Smooth muscle cell (in vitro differentiated cells): ENCODE measurements around the gene RHOXF2. TPM values are rescaled to one million over a fixed set of nuclear protein-coding genes. Genes with fewer than 3 reads are reported as not detected.
"Not testable (repeated sequence)": the region's sequence is repeated elsewhere in the genome, so short reads cannot be mapped to it uniquely, and the experiment has no call there.

Experiments used
- DNase-seq: peaks from one replicate; lab custom pipeline; 2025; ENCODE audit not compliant: unreplicated experiment; lab: John Stamatoyannopoulos, UW
- H2AFZ ChIP-seq: fragments of 200-600 bp; sonication (generic); 2 replicates; pipeline ENCODE4 v1.6.0; 2016; ENCODE audit warnings: antibody characterized with exemption, low read depth, mild to moderate bottlenecking
- H3F3A ChIP-seq: fragments of 200-600 bp; sonication (generic); 2 replicates; pipeline ENCODE4 v1.6.0; 2017; ENCODE audit warnings: antibody characterized with exemption, low read depth
- H3K27ac ChIP-seq: fragments of 200-600 bp; sonication (generic); 2 replicates; pipeline ENCODE4 v1.5.1; 2016; ENCODE audit warnings: low read depth, mild to moderate bottlenecking
- H3K27me3 ChIP-seq: fragments of 200-600 bp; sonication (generic); 2 replicates; pipeline ENCODE4 v1.6.1; 2016; ENCODE audit warnings: low read depth, mild to moderate bottlenecking
- H3K36me3 ChIP-seq: fragments of 200-600 bp; sonication (generic); 2 replicates; pipeline ENCODE4 v1.5.1; 2016; ENCODE audit warnings: low read depth
- H3K4me1 ChIP-seq: fragments of 200-600 bp; sonication (generic); 2 replicates; pipeline ENCODE4 v1.5.1; 2016; ENCODE audit warnings: low read depth
- H3K4me2 ChIP-seq: fragments of 200-600 bp; sonication (generic); 2 replicates; pipeline ENCODE4 v1.6.0; 2016; ENCODE audit warnings: mild to moderate bottlenecking
- H3K4me3 ChIP-seq: fragments of 200-600 bp; sonication (generic); 2 replicates; pipeline ENCODE4 v1.5.1; 2016; ENCODE audit warnings: mild to moderate bottlenecking
- H3K79me2 ChIP-seq: fragments of 200-600 bp; sonication (generic); 2 replicates; pipeline ENCODE4 v1.6.0; 2016; ENCODE audit warnings: low read depth, mild to moderate bottlenecking
- H3K9ac ChIP-seq: fragments of 200-600 bp; sonication (generic); 2 replicates; pipeline ENCODE4 v1.6.0; 2016; ENCODE audit warnings: low read depth
- H3K9me3 ChIP-seq: fragments of 200-600 bp; sonication (generic); replicated peaks from 2 replicates; pipeline ENCODE4 v1.5.1; 2016; ENCODE audit warnings: low read depth
- H4K20me1 ChIP-seq: fragments of 200-600 bp; sonication (generic); 2 replicates; pipeline ENCODE4 v1.6.0; 2016; ENCODE audit warnings: low read depth
- WGBS: methylation state at CpG from one replicate; pipeline ENCODE4 v1.1.7; 2016; ENCODE audit warnings: low lambda C conversion rate; 5-methylcytosine and 5-hydroxymethylcytosine counted together
- polyA plus RNA-seq: library from polyadenylated mRNA; unstranded; fragments of >200 nt; fragmentation: Nextera tagmentation; extraction: Ambion mirVana; gene quantifications from 2 replicates; pipeline ENCODE4 v1.2.1, GENCODE V29; 2016
- total RNA-seq: library from RNA; depleted of rRNA; stranded (reverse); fragments of >200 nt; gene quantifications from 2 replicates; pipeline ENCODE4 v1.2.3, GENCODE V29; 2014
- TF ChIP-seq, protein P1 (sequence below): fragments of 200-600 bp; sonication (generic); IDR thresholded peaks from 2 replicates; pipeline ENCODE4 v1.5.1; 2017; ENCODE audit warnings: borderline replicate concordance, mild to moderate bottlenecking, antibody characterized with exemption; ENCODE audit not compliant: insufficient read depth, poor library complexity, severe bottlenecking

RHOXF2 gene
- total and polyA plus RNA-seq, 2 experiments from 2014 or later = not detected

DNA sequence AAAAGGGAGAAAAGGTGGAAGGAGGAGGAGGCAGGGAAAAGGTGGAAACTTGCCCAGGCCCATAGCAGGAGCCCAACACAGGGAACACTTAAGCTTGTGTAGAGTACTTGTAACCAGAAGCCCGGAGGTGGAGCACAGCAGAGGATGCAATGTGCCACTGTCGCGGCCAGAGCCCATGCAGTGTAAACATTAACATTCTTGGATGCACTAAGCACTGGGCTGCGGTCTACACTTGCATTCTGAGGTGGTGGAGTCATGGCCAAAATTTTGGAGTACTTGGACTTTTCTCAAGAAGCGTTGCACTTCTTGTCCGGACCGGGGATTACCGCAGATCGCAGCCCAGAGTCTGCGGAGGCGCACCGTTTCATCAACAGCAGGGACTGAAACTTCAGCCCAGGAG, 38.2 kb upstream of the RHOXF2 start:
- Histone ChIP-seq H2AFZ (no peak overlapping the region), H3K27me3 (no peaks in the 10 kb centered on the region), H3K4me1 (no peaks in the 10 kb centered on the region), H3K9ac (no peak overlapping the region), H4K20me1 (no peaks in the 10 kb centered on the region), H3F3A (no peaks in the 10 kb centered on the region), H3K79me2 (no peaks in the 10 kb centered on the region), H3K4me2 (no peak overlapping the region), H3K4me3 (no peak overlapping the region), H3K9me3 (no peaks in the 10 kb centered on the region), H3K36me3 (no peaks in the 10 kb centered on the region), H3K27ac (no peak overlapping the region)
- WGBS = 89% methylated on average over 12 of the region's 12 CpGs
- no peak for DNase-seq
- TF ChIP-seq, protein P1, sequence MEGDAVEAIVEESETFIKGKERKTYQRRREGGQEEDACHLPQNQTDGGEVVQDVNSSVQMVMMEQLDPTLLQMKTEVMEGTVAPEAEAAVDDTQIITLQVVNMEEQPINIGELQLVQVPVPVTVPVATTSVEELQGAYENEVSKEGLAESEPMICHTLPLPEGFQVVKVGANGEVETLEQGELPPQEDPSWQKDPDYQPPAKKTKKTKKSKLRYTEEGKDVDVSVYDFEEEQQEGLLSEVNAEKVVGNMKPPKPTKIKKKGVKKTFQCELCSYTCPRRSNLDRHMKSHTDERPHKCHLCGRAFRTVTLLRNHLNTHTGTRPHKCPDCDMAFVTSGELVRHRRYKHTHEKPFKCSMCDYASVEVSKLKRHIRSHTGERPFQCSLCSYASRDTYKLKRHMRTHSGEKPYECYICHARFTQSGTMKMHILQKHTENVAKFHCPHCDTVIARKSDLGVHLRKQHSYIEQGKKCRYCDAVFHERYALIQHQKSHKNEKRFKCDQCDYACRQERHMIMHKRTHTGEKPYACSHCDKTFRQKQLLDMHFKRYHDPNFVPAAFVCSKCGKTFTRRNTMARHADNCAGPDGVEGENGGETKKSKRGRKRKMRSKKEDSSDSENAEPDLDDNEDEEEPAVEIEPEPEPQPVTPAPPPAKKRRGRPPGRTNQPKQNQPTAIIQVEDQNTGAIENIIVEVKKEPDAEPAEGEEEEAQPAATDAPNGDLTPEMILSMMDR = no peak

GRCh38 chrX:120125444-120125843, 33.0 kb upstream of the RHOXF2 start:
- H3K36me3 ChIP-seq = no peaks in the 10 kb centered on the region
- TF ChIP-seq, protein P1 = no peak
- H3K79me2 ChIP-seq = no peaks in the 10 kb centered on the region
- H3K9me3 ChIP-seq = no peaks in the 10 kb centered on the region
- no peak for DNase-seq
- H3K27ac ChIP-seq = no peak overlapping the region
- H3K4me1 ChIP-seq = no peaks in the 10 kb centered on the region
- H3K9ac ChIP-seq = no peak overlapping the region
- H4K20me1 ChIP-seq = no peaks in the 10 kb centered on the region
- no peak overlapping the region for H3K4me3 ChIP-seq
- H2AFZ ChIP-seq = no peak overlapping the region
- no peaks in the 10 kb centered on the region for H3K27me3 ChIP-seq
- no peak overlapping the region for H3K4me2 ChIP-seq
- H3F3A ChIP-seq = no peaks in the 10 kb centered on the region
- 89% methylated on average over 3 of the region's 3 CpGs for WGBS

DNA sequence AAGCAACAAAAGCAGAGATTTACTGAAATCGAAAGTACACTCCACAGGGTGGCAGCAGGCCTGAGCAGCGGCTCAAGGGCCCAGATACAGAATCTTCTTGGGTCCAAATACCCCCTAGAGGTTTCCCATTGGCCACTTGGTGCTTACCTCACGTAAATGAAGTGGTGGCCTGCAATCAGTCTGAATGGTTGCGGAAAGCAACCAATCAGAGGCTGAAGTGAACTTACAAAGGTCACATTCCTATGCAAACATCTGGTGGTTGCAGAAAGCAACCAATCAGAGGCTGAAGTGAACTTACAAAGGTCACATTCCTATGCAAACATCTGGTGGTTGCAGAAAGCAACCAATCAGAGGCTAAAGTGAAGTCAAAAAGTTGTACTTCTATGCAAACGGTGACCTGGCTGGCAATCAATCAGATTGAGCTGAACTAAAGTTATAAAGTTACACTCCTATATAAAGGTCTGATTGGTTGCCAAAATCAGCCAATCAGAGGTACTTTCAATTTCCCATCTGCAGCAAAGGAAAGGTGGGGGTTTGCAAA, 30.0 kb upstream of the RHOXF2 start:
- not testable (repeated sequence) for H3K4me3 ChIP-seq, H3K36me3 ChIP-seq, DNase-seq, H3K27ac ChIP-seq, H3K79me2 ChIP-seq, H3F3A ChIP-seq, H3K4me2 ChIP-seq, H3K4me1 ChIP-seq, H3K27me3 ChIP-seq, H4K20me1 ChIP-seq, H2AFZ ChIP-seq, H3K9ac ChIP-seq, H3K9me3 ChIP-seq
- WGBS = 76% methylated on average over 5 of the region's 5 CpGs

GRCh38 chrX:120136128-120136527, 22.3 kb upstream of the RHOXF2 start:
- Histone ChIP-seq H3F3A (no peaks in the 10 kb centered on the region), H3K4me1 (no peaks in the 10 kb centered on the region), H3K4me3 (no peak overlapping the region), H3K27ac (no peak overlapping the region), H2AFZ (no peak overlapping the region), H3K79me2 (no peaks in the 10 kb centered on the region), H3K4me2 (no peak overlapping the region), H3K36me3 (no peaks in the 10 kb centered on the region), H4K20me1 (no peaks in the 10 kb centered on the region), H3K27me3 (no peaks in the 10 kb centered on the region), H3K9ac (no peak overlapping the region), H3K9me3 (no peaks in the 10 kb centered on the region)
- TF ChIP-seq, protein P1 = no peak
- 73% methylated on average over 6 of the region's 6 CpGs for WGBS
- DNase-seq = no peak
